NCI-H2196 treated with DMSO at 0.1 percent for 48 hours (cell line): ENCODE results near the gene FRAS1.

Experiments
- DNase-seq: peaks from one replicate; lab custom pipeline; 2025; ENCODE audit not compliant: unreplicated experiment; lab: John Stamatoyannopoulos, UW

Gene FRAS1

GRCh38 chr4:78360466-78360865, 303.3 kb downstream of the FRAS1 start:
- no peak for DNase-seq

- DNase-seq: no peak
Measured at GRCh38 chr4:78361621-78362120, 304.5 kb downstream of the FRAS1 start.

GRCh38 chr4:78362310-78362709, 305.2 kb downstream of the FRAS1 start:
- no peak for DNase-seq

GRCh38 chr4:78363031-78363570, 306.0 kb downstream of the FRAS1 start:
- no peak for DNase-seq

GRCh38 chr4:78369679-78370078, 312.6 kb downstream of the FRAS1 start:
- no peak for DNase-seq

GRCh38 chr4:78370631-78371372, 313.7 kb downstream of the FRAS1 start:
- DNase-seq: no peak

- no peak for DNase-seq
Measured at GRCh38 chr4:78372355-78372988, 315.3 kb downstream of the FRAS1 start.

GRCh38 chr4:78377555-78377954, 320.4 kb downstream of the FRAS1 start:
- DNase-seq: no peak

GRCh38 chr4:78379040-78379439, 321.9 kb downstream of the FRAS1 start:
- no peak for DNase-seq

GRCh38 chr4:78379991-78380729, 323.0 kb downstream of the FRAS1 start:
- DNase-seq: no peak

- DNase-seq: no peak
Measured at GRCh38 chr4:78386679-78387078, 329.6 kb downstream of the FRAS1 start.

- DNase-seq: no peak
Measured at GRCh38 chr4:78395642-78396041, 338.5 kb downstream of the FRAS1 start.

GRCh38 chr4:78396613-78397291, 339.6 kb downstream of the FRAS1 start:
- no peak for DNase-seq

- DNase-seq: no peak
Measured at GRCh38 chr4:78397292-78397630, 340.1 kb downstream of the FRAS1 start.

- no peak for DNase-seq
Measured at GRCh38 chr4:78409612-78410202, 352.6 kb downstream of the FRAS1 start.

GRCh38 chr4:78410225-78410624, 353.1 kb downstream of the FRAS1 start:
- DNase-seq: no peak

- DNase-seq: no peak
Measured at GRCh38 chr4:78410676-78411075, 353.6 kb downstream of the FRAS1 start.

GRCh38 chr4:78414116-78414515, 357.0 kb downstream of the FRAS1 start:
- DNase-seq: no peak

GRCh38 chr4:78417603-78418002, 360.5 kb downstream of the FRAS1 start:
- no peak for DNase-seq

- DNase-seq: no peak
Measured at GRCh38 chr4:78418406-78418805, 361.3 kb downstream of the FRAS1 start.

- DNase-seq: no peak
Measured at GRCh38 chr4:78423790-78424189, 366.7 kb downstream of the FRAS1 start.
